ENCODE data around the gene MYRFL.

GRCh38 chr12:69932676-69933552, 107.9 kb downstream of the MYRFL start:
- TF ChIP-seq POLR2A (IDR thresholded peaks at IDR 0.05) (no peak), POLR2AphosphoS5 (IDR thresholded peaks at IDR 0.05) (no peak)

Data from spleen (tissue), 3 donors.